Lower lobe of right lung (tissue), 2 donors: ENCODE data around the gene RPS15A. TPM values are rescaled to one million over a fixed set of nuclear protein-coding genes. Genes with fewer than 3 reads are reported as not detected.
"Not testable (repeated sequence)": the region's sequence is repeated elsewhere in the genome, so short reads cannot be mapped to it uniquely, and the experiment has no call there.

Experiments used
- ATAC-seq, 2 donors: fragments of 200-7000 bp; cut with Tn5 transposase; one replicate each; pipeline ENCODE4 v1.9.1; 2020 to 2022; ENCODE audit warnings: mild to moderate bottlenecking in 2 of 2, moderate library complexity in 2 of 2
- DNase-seq: peaks from one replicate; pipeline ENCODE4 v3.0.0-alpha.2; 2020
- H3K27ac ChIP-seq: fragments of 200-600 bp; one replicate; pipeline ENCODE4 v1.8.0; 2022
- H3K27me3 ChIP-seq: fragments of 200-600 bp; one replicate; pipeline ENCODE4 v1.8.0; 2022; ENCODE audit warnings: low read depth
- H3K36me3 ChIP-seq: fragments of 200-600 bp; one replicate; pipeline ENCODE4 v1.8.0; 2022; ENCODE audit warnings: mild to moderate bottlenecking
- H3K4me1 ChIP-seq: fragments of 200-600 bp; one replicate; pipeline ENCODE4 v1.8.0; 2022
- H3K4me3 ChIP-seq: fragments of 200-600 bp; one replicate; pipeline ENCODE4 v1.8.0; 2022; ENCODE audit warnings: mild to moderate bottlenecking
- H3K9me3 ChIP-seq: fragments of 200-600 bp; one replicate; pipeline ENCODE4 v1.8.0; 2022
- intact Hi-C: fragments of 100-400 bp; cut with DNase I; formaldehyde crosslinking; loops from one replicate; pipeline ENCODE4 v1.11.0; 2022
- total RNA-seq: library from RNA; stranded (reverse); fragmentation: NEBNext Ultra II Directional; extraction: Animal tissue kit (Norgen Biotek cat#: 25700); gene quantifications from one replicate; pipeline ENCODE4 v1.2.1, GENCODE V29; 2021
- TF ChIP-seq, protein P1 (sequence below): fragments of 200-600 bp; IDR thresholded peaks from one replicate; pipeline ENCODE4 v1.8.0; 2022; ENCODE audit warnings: antibody characterized with exemption, mild to moderate bottlenecking
- donor health status: DM: no; HTN: yes; CAD: no; lungs with severe emphysema.

RPS15A gene
- total RNA-seq, 1 donor from 2014 or later, result 1,084 TPM

- TF ChIP-seq, protein P1, sequence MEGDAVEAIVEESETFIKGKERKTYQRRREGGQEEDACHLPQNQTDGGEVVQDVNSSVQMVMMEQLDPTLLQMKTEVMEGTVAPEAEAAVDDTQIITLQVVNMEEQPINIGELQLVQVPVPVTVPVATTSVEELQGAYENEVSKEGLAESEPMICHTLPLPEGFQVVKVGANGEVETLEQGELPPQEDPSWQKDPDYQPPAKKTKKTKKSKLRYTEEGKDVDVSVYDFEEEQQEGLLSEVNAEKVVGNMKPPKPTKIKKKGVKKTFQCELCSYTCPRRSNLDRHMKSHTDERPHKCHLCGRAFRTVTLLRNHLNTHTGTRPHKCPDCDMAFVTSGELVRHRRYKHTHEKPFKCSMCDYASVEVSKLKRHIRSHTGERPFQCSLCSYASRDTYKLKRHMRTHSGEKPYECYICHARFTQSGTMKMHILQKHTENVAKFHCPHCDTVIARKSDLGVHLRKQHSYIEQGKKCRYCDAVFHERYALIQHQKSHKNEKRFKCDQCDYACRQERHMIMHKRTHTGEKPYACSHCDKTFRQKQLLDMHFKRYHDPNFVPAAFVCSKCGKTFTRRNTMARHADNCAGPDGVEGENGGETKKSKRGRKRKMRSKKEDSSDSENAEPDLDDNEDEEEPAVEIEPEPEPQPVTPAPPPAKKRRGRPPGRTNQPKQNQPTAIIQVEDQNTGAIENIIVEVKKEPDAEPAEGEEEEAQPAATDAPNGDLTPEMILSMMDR, result no peak
Measured at GRCh38 chr16:18783430-18784341, 6.4 kb downstream of the RPS15A start.

DNA sequence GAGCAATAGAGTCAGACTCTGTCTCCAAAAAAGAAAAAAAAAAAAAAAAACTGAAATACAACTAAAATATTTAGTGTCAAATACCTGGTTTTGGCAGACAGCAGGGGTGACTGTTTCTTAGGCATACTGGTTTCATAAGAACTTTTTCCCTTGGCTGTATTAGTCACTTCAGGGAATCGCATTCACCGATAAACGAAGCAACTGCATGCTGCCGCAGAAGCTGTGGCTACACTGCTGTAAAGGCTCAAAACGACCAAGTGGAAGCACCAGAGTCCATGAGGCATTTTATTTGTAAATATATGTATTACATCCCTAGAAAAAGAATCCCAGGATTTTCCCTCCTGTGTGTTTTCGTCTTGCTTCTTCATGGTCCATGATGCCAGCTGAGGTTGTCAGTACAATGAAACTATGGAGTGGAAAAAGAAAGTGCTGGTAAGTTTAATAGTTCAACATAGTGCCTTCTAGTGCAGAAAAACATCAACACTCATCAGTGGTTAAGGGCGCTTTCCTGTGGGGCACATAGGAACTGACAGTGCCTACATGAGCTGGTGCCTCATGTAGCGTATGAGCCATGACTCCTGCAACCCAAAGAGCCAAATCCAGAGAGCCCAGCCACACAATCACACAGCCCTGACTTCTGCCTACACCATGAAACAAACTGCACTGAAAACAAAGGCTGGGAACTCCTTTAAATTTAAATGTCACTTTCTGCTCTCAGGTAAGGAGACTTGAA is 7.3 kb downstream of the RPS15A start:
- peaks cover 57% of the 10 kb centered on the region for H3K36me3 ChIP-seq
- no peak for ATAC-seq

More at GRCh38 chr16:18783430-18784341, 6.4 kb downstream of the RPS15A start:
- DNase-seq, result no peak
- intact Hi-C loops, result no loop called here
- Histone ChIP-seq H3K36me3 (peaks cover 65% of the 10 kb centered on the region), H3K27me3 (no peaks in the 10 kb centered on the region), H3K27ac (no peak overlapping the region), H3K4me1 (peaks cover 38% of the 10 kb centered on the region), H3K4me3 (no peak overlapping the region), H3K9me3 (no peaks in the 10 kb centered on the region)
- ATAC-seq, result no peak

DNA sequence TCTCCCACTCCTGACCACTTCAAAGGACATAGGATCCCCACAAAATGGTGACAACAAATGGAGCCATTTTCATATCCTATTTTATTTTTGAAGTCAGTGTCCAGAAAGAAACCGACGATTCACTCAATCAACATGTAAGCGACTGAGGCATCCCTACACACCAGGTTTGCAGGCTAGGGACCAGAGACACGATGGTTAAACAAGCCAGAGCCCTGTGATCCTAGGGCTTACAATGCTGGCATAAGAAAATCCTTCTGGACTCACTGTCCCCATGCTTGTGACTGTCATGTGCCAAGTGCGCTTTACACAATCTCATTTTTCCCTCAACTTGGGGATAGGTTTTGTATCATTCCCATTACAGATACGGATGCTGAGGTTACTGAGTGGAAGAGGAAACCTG is 8.9 kb downstream of the RPS15A start:
- DNase-seq, H3K4me3 ChIP-seq, H3K27me3 ChIP-seq, H3K27ac ChIP-seq, H3K9me3 ChIP-seq, intact Hi-C loops, ATAC-seq: not testable (repeated sequence)
- Histone ChIP-seq H3K4me1 (peaks cover 13% of the 10 kb centered on the region), H3K36me3 (peaks cover 40% of the 10 kb centered on the region)

More for the DNA sequence above, 7.3 kb downstream of the RPS15A start:
- TF ChIP-seq, protein P1, result no peak
- Histone ChIP-seq H3K4me1 (peaks cover 30% of the 10 kb centered on the region), H3K27ac (no peak overlapping the region), H3K4me3 (no peak overlapping the region), H3K9me3 (no peaks in the 10 kb centered on the region), H3K27me3 (no peaks in the 10 kb centered on the region)
- no peak for DNase-seq
- intact Hi-C loops, result no loop called here

DNA sequence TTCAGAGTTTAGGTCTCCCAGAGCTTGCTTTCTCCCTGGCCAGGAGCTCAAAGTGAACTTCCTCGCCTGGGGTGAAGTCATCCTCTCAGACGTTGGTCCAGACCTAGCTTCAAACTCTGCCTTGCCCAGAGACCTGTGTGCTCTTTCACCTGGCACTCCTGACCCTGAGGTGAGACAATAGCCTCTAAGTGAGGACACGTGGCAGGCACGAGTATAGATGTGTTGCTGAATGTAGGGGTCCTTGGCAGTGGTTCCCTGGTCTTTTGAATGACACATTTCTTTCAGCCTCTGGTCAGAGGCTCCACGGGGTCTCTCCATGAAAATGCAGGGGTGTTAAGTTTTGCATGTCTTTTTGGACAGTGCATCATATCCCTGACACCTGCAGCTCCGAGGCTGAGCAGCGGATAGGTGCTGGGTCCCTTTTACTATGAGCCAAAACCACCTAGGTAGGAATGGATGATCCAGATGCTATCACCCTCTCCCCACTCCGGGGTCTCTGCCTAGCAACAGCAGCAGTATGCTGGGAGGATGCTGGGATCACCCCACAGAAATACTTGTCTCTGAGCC is 9.6 kb downstream of the RPS15A start:
- intact Hi-C loops, H3K27me3 ChIP-seq, H3K4me3 ChIP-seq, DNase-seq, H3K27ac ChIP-seq, H3K9me3 ChIP-seq, H3K4me1 ChIP-seq: not testable (repeated sequence)
- H3K36me3 ChIP-seq, result peaks cover 33% of the 10 kb centered on the region
- peak in 1 of 2 donors; percentile 20 for ATAC-seq

GRCh38 chr16:18777664-18778063 is 12.5 kb downstream of the RPS15A start:
- H3K27me3 ChIP-seq, H3K9me3 ChIP-seq, intact Hi-C loops, H3K4me1 ChIP-seq, H3K27ac ChIP-seq, H3K36me3 ChIP-seq, H3K4me3 ChIP-seq, ATAC-seq, DNase-seq: not testable (repeated sequence)

- H3K4me1 ChIP-seq, H3K27ac ChIP-seq, intact Hi-C loops, H3K4me3 ChIP-seq, H3K27me3 ChIP-seq, H3K9me3 ChIP-seq, DNase-seq, H3K36me3 ChIP-seq, ATAC-seq: not testable (repeated sequence)
Measured at GRCh38 chr16:18776334-18776733, 13.8 kb downstream of the RPS15A start.

GRCh38 chr16:18774651-18775050 is 15.5 kb downstream of the RPS15A start:
- H3K27me3 ChIP-seq, H3K36me3 ChIP-seq, DNase-seq, H3K27ac ChIP-seq, H3K4me1 ChIP-seq, intact Hi-C loops, H3K9me3 ChIP-seq, ATAC-seq, H3K4me3 ChIP-seq: not testable (repeated sequence)

- H3K27ac ChIP-seq, DNase-seq, H3K9me3 ChIP-seq, H3K4me1 ChIP-seq, ATAC-seq, H3K27me3 ChIP-seq, H3K36me3 ChIP-seq, H3K4me3 ChIP-seq, intact Hi-C loops: not testable (repeated sequence)
Measured at GRCh38 chr16:18772171-18772570, 18.0 kb downstream of the RPS15A start.

GRCh38 chr16:18770336-18770962 is 19.7 kb downstream of the RPS15A start:
- ATAC-seq, DNase-seq, H3K4me3 ChIP-seq, H3K4me1 ChIP-seq, intact Hi-C loops, H3K27ac ChIP-seq, H3K9me3 ChIP-seq, H3K36me3 ChIP-seq, H3K27me3 ChIP-seq: not testable (repeated sequence)

GRCh38 chr16:18767217-18767616 is 22.9 kb downstream of the RPS15A start:
- H3K9me3 ChIP-seq, intact Hi-C loops, DNase-seq, H3K27ac ChIP-seq, ATAC-seq, H3K27me3 ChIP-seq, H3K4me1 ChIP-seq, H3K4me3 ChIP-seq, H3K36me3 ChIP-seq: not testable (repeated sequence)

- ATAC-seq, H3K27me3 ChIP-seq, H3K36me3 ChIP-seq, H3K4me3 ChIP-seq, H3K4me1 ChIP-seq, H3K27ac ChIP-seq, intact Hi-C loops, H3K9me3 ChIP-seq, DNase-seq: not testable (repeated sequence)
Measured at GRCh38 chr16:18762713-18763112, 27.4 kb downstream of the RPS15A start.
